H9 (cell line): Measurements from ENCODE around the gene NEURL2. TPM values are rescaled to one million over a fixed set of nuclear protein-coding genes. Genes with fewer than 3 reads are reported as not detected.

Source experiments
- DNase-seq: peaks from one replicate; pipeline ENCODE4 v3.0.0-alpha.2; 2017
- H2AFZ ChIP-seq: one replicate; pipeline ENCODE4 v1.6.1; 2013; ENCODE audit warnings: mild to moderate bottlenecking, low read length, control low read depth, moderate library complexity
- H2AK5ac ChIP-seq: 2 replicates; pipeline ENCODE4 v1.6.1; 2013; ENCODE audit warnings: low read length, control low read depth, mixed read lengths; ENCODE audit not compliant: insufficient read length
- H2BK120ac ChIP-seq: one replicate; pipeline ENCODE4 v1.6.1; 2013; ENCODE audit warnings: low read depth, mild to moderate bottlenecking, low read length, control low read depth, inconsistent platforms; ENCODE audit not compliant: poor library complexity, severe bottlenecking
- H2BK12ac ChIP-seq: 2 replicates; pipeline ENCODE4 v1.6.1; 2013; ENCODE audit warnings: low read length, control low read depth, mixed read lengths, low read depth; ENCODE audit not compliant: insufficient read length
- H2BK15ac ChIP-seq: 2 replicates; pipeline ENCODE4 v1.6.1; 2013; ENCODE audit warnings: low read depth, low read length, control low read depth
- H2BK20ac ChIP-seq: one replicate; pipeline ENCODE4 v1.6.1; 2013; ENCODE audit warnings: low read depth, mild to moderate bottlenecking, low read length, control low read depth, inconsistent platforms; ENCODE audit not compliant: poor library complexity, severe bottlenecking
- H2BK5ac ChIP-seq: 2 replicates; pipeline ENCODE4 v1.6.1; 2013; ENCODE audit warnings: low read length, control low read depth, mixed read lengths; ENCODE audit not compliant: insufficient read length
- H3K14ac ChIP-seq: 2 replicates; pipeline ENCODE4 v1.6.1; 2013; ENCODE audit warnings: low read length, control low read depth; ENCODE audit not compliant: insufficient read depth
- H3K18ac ChIP-seq: 2 replicates; pipeline ENCODE4 v1.6.1; 2013; ENCODE audit warnings: low read depth, mild to moderate bottlenecking, mixed read lengths, low read length, control low read depth; ENCODE audit not compliant: insufficient read length
- H3K23ac ChIP-seq: 2 replicates; pipeline ENCODE4 v1.6.1; 2013; ENCODE audit warnings: low read length, control low read depth, mixed read lengths, low read depth; ENCODE audit not compliant: insufficient read length
- H3K23me2 ChIP-seq: 2 replicates; pipeline ENCODE4 v1.6.1; 2013; ENCODE audit warnings: low read depth, mild to moderate bottlenecking, mixed read lengths, low read length, control low read depth; ENCODE audit not compliant: insufficient read length, poor library complexity, severe bottlenecking
- H3K27ac ChIP-seq: 2 replicates; pipeline ENCODE4 v1.5.1; 2013; ENCODE audit warnings: low read length, control low read depth, mixed read lengths, low read depth; ENCODE audit not compliant: insufficient read length
- H3K27me3 ChIP-seq: 2 replicates; pipeline ENCODE4 v1.6.1; 2013; ENCODE audit warnings: low read length, control low read depth, inconsistent platforms; ENCODE audit not compliant: insufficient read depth
- H3K4ac ChIP-seq: 2 replicates; pipeline ENCODE4 v1.6.1; 2013; ENCODE audit warnings: low read depth, mild to moderate bottlenecking, control low read depth, inconsistent platforms, low read length, moderate library complexity
- H3K4me1 ChIP-seq: 2 replicates; pipeline ENCODE4 v1.6.1; 2013; ENCODE audit warnings: low read length, control low read depth, inconsistent platforms; ENCODE audit not compliant: insufficient read depth
- H3K4me2 ChIP-seq: 2 replicates; pipeline ENCODE4 v1.6.1; 2013; ENCODE audit warnings: low read length, control low read depth, mixed read lengths; ENCODE audit not compliant: insufficient read length, insufficient read depth
- H3K56ac ChIP-seq: 2 replicates; pipeline ENCODE4 v1.6.1; 2013; ENCODE audit warnings: low read depth, mild to moderate bottlenecking, mixed read lengths, low read length, control low read depth; ENCODE audit not compliant: insufficient read length
- H3K79me1 ChIP-seq: 2 replicates; pipeline ENCODE4 v1.6.1; 2013; ENCODE audit warnings: low read depth, mild to moderate bottlenecking, moderate library complexity, low read length, control low read depth, inconsistent platforms; ENCODE audit not compliant: insufficient read depth, poor library complexity, severe bottlenecking
- H3K79me2 ChIP-seq: 2 replicates; pipeline ENCODE4 v1.6.1; 2013; ENCODE audit warnings: low read length, control low read depth, inconsistent platforms; ENCODE audit not compliant: insufficient read depth
- H3K9ac ChIP-seq: 2 replicates; pipeline ENCODE4 v1.6.1; 2013; ENCODE audit warnings: low read length, control low read depth, mixed read lengths; ENCODE audit not compliant: insufficient read length; ENCODE audit errors: extremely low read depth
- H3K9me3 ChIP-seq: one replicate; pipeline ENCODE4 v1.6.1; 2013; ENCODE audit warnings: low read depth, low read length, inconsistent platforms; ENCODE audit not compliant: control insufficient read depth
- H3T11ph ChIP-seq: one replicate; pipeline ENCODE4 v1.6.1; 2013; ENCODE audit warnings: mild to moderate bottlenecking, low read length, control low read depth, inconsistent platforms
- H4K20me1 ChIP-seq: one replicate; pipeline ENCODE4 v1.6.1; 2013; ENCODE audit not compliant: control insufficient read depth, insufficient read length, insufficient read depth
- H4K5ac ChIP-seq: 2 replicates; pipeline ENCODE4 v1.6.1; 2013; ENCODE audit warnings: low read depth, mild to moderate bottlenecking, mixed read lengths, low read length, control low read depth; ENCODE audit not compliant: insufficient read length
- H4K8ac ChIP-seq: replicated peaks from 2 replicates; pipeline ENCODE4 v1.6.1; 2013; ENCODE audit warnings: low read length, control low read depth, mixed read lengths, low read depth; ENCODE audit not compliant: insufficient read length
- H4K91ac ChIP-seq: 2 replicates; pipeline ENCODE4 v1.6.1; 2013; ENCODE audit warnings: low read depth, mild to moderate bottlenecking, moderate library complexity, mixed read lengths, low read length, control low read depth; ENCODE audit not compliant: insufficient read length
- H3K27ac Mint-ChIP-seq, 3 experiments: 2 replicates in 2 of 3; 3 replicates in 1 of 3; pipeline ENCODE4 v1.8.0; 2020 to 2021; ENCODE audit warnings: mixed read lengths in 3 of 3, mild to moderate bottlenecking in 1 of 3, moderate library complexity in 1 of 3
- H3K27me3 Mint-ChIP-seq: 2 replicates; pipeline ENCODE4 v1.8.0; 2021; ENCODE audit warnings: low read depth, mild to moderate bottlenecking, moderate library complexity, mixed read lengths
- H3K36me3 Mint-ChIP-seq, 3 experiments: 2 replicates in 2 of 3; 3 replicates in 1 of 3; pipeline ENCODE4 v1.8.0; 2020 to 2021; ENCODE audit warnings: low read depth in 3 of 3, mixed read lengths in 3 of 3; ENCODE audit not compliant: insufficient read depth in 1 of 3
- H3K4me1 Mint-ChIP-seq, 2 experiments: 2 replicates each; pipeline ENCODE4 v1.8.0; 2020; ENCODE audit warnings: mixed read lengths in 2 of 2
- H3K4me3 Mint-ChIP-seq, 2 experiments: 2 replicates in 1 of 2; 3 replicates in 1 of 2; pipeline ENCODE4 v1.8.0; 2020 to 2021; ENCODE audit warnings: mild to moderate bottlenecking in 2 of 2, mixed read lengths in 2 of 2, moderate library complexity in 1 of 2
- H3K9me3 Mint-ChIP-seq, 2 experiments: 2 replicates in 1 of 2; 3 replicates in 1 of 2; pipeline ENCODE4 v1.8.0; 2020; ENCODE audit warnings: mild to moderate bottlenecking in 2 of 2, mixed read lengths in 2 of 2, moderate library complexity in 1 of 2
- total RNA-seq: library from RNA; stranded (reverse); gene quantifications from 2 replicates; pipeline ENCODE4 v1.2.1, GENCODE V29; 2021
- TF ChIP-seq, protein P1 (sequence below): fragments of 200-600 bp; sonication (generic); conservative IDR thresholded peaks from 3 replicates; pipeline ENCODE4 v1.8.0; 2021; ENCODE audit warnings: antibody characterized with exemption, mild to moderate bottlenecking

Gene NEURL2
- total RNA-seq, 1 experiment from 2014 or later: 5.4 TPM

DNA sequence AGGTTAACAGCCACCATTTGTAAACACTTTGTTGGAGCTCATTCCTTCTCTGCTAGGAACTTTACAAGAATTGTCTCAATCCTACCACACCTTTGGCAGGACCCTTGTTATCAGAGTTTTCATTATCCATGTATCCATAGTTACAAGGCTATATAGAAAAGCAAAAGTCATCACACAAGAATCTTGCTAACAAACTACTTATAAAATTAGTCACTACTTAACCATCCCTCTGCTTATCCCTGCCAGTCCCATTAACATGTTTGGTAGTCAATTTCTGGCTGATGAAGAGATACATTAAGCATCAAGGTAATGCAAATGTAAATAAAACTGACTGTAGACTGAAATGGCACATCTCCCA, 23.2 kb downstream of the NEURL2 start:
- Histone ChIP-seq H4K91ac (no peak overlapping the region), H3T11ph (no peak overlapping the region), H2BK20ac (no peak overlapping the region), H2BK120ac (no peak overlapping the region), H2AFZ (no peak overlapping the region), H3K79me2 (no peaks in the 10 kb centered on the region), H3K9ac (no peak overlapping the region), H2BK5ac (no peak overlapping the region), H3K79me1 (no peaks in the 10 kb centered on the region), H3K4me2 (no peak overlapping the region), H3K27ac (no peak overlapping the region), H2AK5ac (no peak overlapping the region), H3K4ac (no peak overlapping the region), H3K18ac (no peak overlapping the region), H2BK12ac (no peak overlapping the region), H3K14ac (no peak overlapping the region), H4K5ac (no peak overlapping the region), H3K4me1 (no peaks in the 10 kb centered on the region; the same call in 1 of the 2 replicates), H3K9me3 (no peaks in the 10 kb centered on the region), H3K23ac (no peak overlapping the region), H3K56ac (no peak overlapping the region), H2BK15ac (no peak overlapping the region), H3K23me2 (no peaks in the 10 kb centered on the region), H4K20me1 (no peaks in the 10 kb centered on the region), H3K27me3 (no peaks in the 10 kb centered on the region), H4K8ac (no peak overlapping the region)
- H3K27ac Mint-ChIP-seq: no peak overlapping the region
- no peaks in the 10 kb centered on the region for H3K9me3 Mint-ChIP-seq
- no peak for DNase-seq
- no peaks in the 10 kb centered on the region for H3K27me3 Mint-ChIP-seq
- TF ChIP-seq, protein P1, sequence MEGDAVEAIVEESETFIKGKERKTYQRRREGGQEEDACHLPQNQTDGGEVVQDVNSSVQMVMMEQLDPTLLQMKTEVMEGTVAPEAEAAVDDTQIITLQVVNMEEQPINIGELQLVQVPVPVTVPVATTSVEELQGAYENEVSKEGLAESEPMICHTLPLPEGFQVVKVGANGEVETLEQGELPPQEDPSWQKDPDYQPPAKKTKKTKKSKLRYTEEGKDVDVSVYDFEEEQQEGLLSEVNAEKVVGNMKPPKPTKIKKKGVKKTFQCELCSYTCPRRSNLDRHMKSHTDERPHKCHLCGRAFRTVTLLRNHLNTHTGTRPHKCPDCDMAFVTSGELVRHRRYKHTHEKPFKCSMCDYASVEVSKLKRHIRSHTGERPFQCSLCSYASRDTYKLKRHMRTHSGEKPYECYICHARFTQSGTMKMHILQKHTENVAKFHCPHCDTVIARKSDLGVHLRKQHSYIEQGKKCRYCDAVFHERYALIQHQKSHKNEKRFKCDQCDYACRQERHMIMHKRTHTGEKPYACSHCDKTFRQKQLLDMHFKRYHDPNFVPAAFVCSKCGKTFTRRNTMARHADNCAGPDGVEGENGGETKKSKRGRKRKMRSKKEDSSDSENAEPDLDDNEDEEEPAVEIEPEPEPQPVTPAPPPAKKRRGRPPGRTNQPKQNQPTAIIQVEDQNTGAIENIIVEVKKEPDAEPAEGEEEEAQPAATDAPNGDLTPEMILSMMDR: no peak
- H3K4me3 Mint-ChIP-seq: no peak overlapping the region
- no peaks in the 10 kb centered on the region for H3K4me1 Mint-ChIP-seq
- peaks cover 0 to 4% (median 0%) of the 10 kb centered on the region in 3 experiments; a peak in 1 of 7 replicates for H3K36me3 Mint-ChIP-seq
